Measurements from ENCODE around the gene RBM15.

RBM15 gene

GRCh38 chr1:110370827-110371226, 31.6 kb downstream of the RBM15 start:
- Histone ChIP-seq H3K27me3 (ENCODE audit: control insufficient read depth, low read length) (no peaks in the 10 kb centered on the region), H3K4me1 (ENCODE audit: control insufficient read depth, low read length) (peaks cover 52% of the 10 kb centered on the region), H3K36me3 (ENCODE audit: control insufficient read depth, low read length) (peaks cover 82% of the 10 kb centered on the region), H3F3A (ENCODE audit: control insufficient read depth, insufficient read depth) (peaks cover 34% of the 10 kb centered on the region), H3K4me3 (ENCODE audit: low read length) (no peak overlapping the region), H3K9me2 (replicated peaks; ENCODE audit: control insufficient read depth, low read length) (no peaks in the 10 kb centered on the region), H3K27ac (ENCODE audit: low read depth, low read length) (no peak overlapping the region), H3K79me2 (ENCODE audit: control insufficient read depth, low read length) (peaks cover 69% of the 10 kb centered on the region), H4K20me1 (ENCODE audit: control insufficient read depth, insufficient read depth, low read depth, low read length) (no peaks in the 10 kb centered on the region), H3K4me2 (ENCODE audit: low read length) (no peak overlapping the region), H3K9me3 (ENCODE audit: control insufficient read depth, insufficient read depth, low read length) (no peaks in the 10 kb centered on the region)
- no peak for TF ChIP-seq CTCF (IDR thresholded peaks at IDR 0.05; ENCODE audit: low read depth, low read length, poor library complexity, severe bottlenecking)
- no peak for TF ChIP-seq EZH2phosphoT487 (IDR thresholded peaks at IDR 0.05; ENCODE audit: borderline replicate concordance, low read length)

GRCh38 chr1:110375490-110375889, 36.3 kb downstream of the RBM15 start:
- Histone ChIP-seq H3K79me2 (ENCODE audit: control insufficient read depth, low read length) (peaks cover 45% of the 10 kb centered on the region), H3K4me3 (ENCODE audit: low read length) (no peak overlapping the region), H3K4me2 (ENCODE audit: low read length) (no peak overlapping the region; the same call in 1 of the 2 replicates), H3K9me2 (replicated peaks; ENCODE audit: control insufficient read depth, low read length) (no peaks in the 10 kb centered on the region), H3K36me3 (ENCODE audit: control insufficient read depth, low read length) (peaks cover 83% of the 10 kb centered on the region), H3K9me3 (ENCODE audit: control insufficient read depth, insufficient read depth, low read length) (no peaks in the 10 kb centered on the region), H4K20me1 (ENCODE audit: control insufficient read depth, insufficient read depth, low read depth, low read length) (no peaks in the 10 kb centered on the region), H3K4me1 (ENCODE audit: control insufficient read depth, low read length) (peaks cover 87% of the 10 kb centered on the region), H3K27ac (ENCODE audit: low read depth, low read length) (peak overlapping the region; percentile 99), H3F3A (ENCODE audit: control insufficient read depth, insufficient read depth) (peaks cover 69% of the 10 kb centered on the region), H3K27me3 (ENCODE audit: control insufficient read depth, low read length) (no peaks in the 10 kb centered on the region)
- no peak for TF ChIP-seq EZH2phosphoT487 (IDR thresholded peaks at IDR 0.05; ENCODE audit: borderline replicate concordance, low read length)
- no peak for TF ChIP-seq CTCF (IDR thresholded peaks at IDR 0.05; ENCODE audit: low read depth, low read length, poor library complexity, severe bottlenecking)

- Histone ChIP-seq H4K20me1 (ENCODE audit: control insufficient read depth, insufficient read depth, low read depth, low read length) (no peaks in the 10 kb centered on the region), H3K27me3 (ENCODE audit: control insufficient read depth, low read length) (no peaks in the 10 kb centered on the region), H3K36me3 (ENCODE audit: control insufficient read depth, low read length) (peaks cover 56% of the 10 kb centered on the region), H3K4me2 (ENCODE audit: low read length) (peak overlapping the region; percentile 68), H3F3A (ENCODE audit: control insufficient read depth, insufficient read depth) (peaks cover 76% of the 10 kb centered on the region), H3K9me2 (replicated peaks; ENCODE audit: control insufficient read depth, low read length) (no peaks in the 10 kb centered on the region), H3K79me2 (ENCODE audit: control insufficient read depth, low read length) (peaks cover 20% of the 10 kb centered on the region), H3K4me1 (ENCODE audit: control insufficient read depth, low read length) (peaks cover 97% of the 10 kb centered on the region), H3K27ac (ENCODE audit: low read depth, low read length) (peak overlapping the region; percentile 99), H3K9me3 (ENCODE audit: control insufficient read depth, insufficient read depth, low read length) (no peaks in the 10 kb centered on the region), H3K4me3 (ENCODE audit: low read length) (peak overlapping the region; percentile 49)
- TF ChIP-seq CTCF (IDR thresholded peaks at IDR 0.05; ENCODE audit: low read depth, low read length, poor library complexity, severe bottlenecking) (no peak), EZH2phosphoT487 (IDR thresholded peaks at IDR 0.05; ENCODE audit: borderline replicate concordance, low read length) (no peak)
Observed at GRCh38 chr1:110380672-110381283, 41.6 kb downstream of the RBM15 start.
